Measurements from ENCODE around the gene USF2.
"Not testable (repeated sequence)": the region's sequence is repeated elsewhere in the genome, so short reads cannot be mapped to it uniquely, and the experiment has no call there.

The USF2 gene, protein sequence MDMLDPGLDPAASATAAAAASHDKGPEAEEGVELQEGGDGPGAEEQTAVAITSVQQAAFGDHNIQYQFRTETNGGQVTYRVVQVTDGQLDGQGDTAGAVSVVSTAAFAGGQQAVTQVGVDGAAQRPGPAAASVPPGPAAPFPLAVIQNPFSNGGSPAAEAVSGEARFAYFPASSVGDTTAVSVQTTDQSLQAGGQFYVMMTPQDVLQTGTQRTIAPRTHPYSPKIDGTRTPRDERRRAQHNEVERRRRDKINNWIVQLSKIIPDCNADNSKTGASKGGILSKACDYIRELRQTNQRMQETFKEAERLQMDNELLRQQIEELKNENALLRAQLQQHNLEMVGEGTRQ

GRCh38 chr19:35268536-35269437 lies at the start of gene USF2:
USF2 (plus strand) TSS chr19:35268962; CDS start chr19:35269102, 140 bp downstream.
- H3K4me3 ChIP-seq (ENCODE audit: control insufficient read depth, low read depth, low read length) = peak within 1 kb of the TSS; percentile 86
- no peak for TF ChIP-seq CTCF (conservative IDR thresholded peaks at IDR 0.05; ENCODE audit: control insufficient read depth, insufficient read depth, low read depth, low read length)
- DNase-seq (ENCODE audit: low read depth) = peak; percentile 59

DNA sequence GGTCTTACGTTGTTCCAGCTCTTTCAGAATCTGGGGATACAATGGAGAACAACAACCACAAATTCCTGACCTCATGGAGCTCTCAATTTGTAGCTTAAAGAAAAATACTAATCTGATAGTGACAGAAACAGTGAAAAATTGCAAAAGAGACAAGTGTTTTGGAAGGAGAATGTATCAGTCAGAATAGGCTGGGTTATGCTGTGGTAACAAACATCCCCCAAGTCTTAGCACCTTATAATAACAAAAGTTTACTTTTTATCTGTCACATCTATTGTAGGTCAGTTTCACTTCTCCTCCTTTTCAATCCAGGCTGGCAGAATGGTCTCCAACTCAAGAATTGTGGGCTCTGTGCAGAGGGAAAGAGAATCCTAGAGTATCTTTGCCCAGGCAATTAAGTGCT lies 49.8 kb upstream of the USF2 start:
- no peak for TF ChIP-seq CTCF (conservative IDR thresholded peaks at IDR 0.05; ENCODE audit: control insufficient read depth, insufficient read depth, low read depth, low read length)
- no peak for DNase-seq (ENCODE audit: low read depth)
- H3K4me3 ChIP-seq (ENCODE audit: control insufficient read depth, low read depth, low read length) = no peak overlapping the region

- H3K4me3 ChIP-seq (ENCODE audit: control insufficient read depth, low read depth, low read length) = no peak overlapping the region
- no peak for TF ChIP-seq CTCF (conservative IDR thresholded peaks at IDR 0.05; ENCODE audit: control insufficient read depth, insufficient read depth, low read depth, low read length)
- DNase-seq (ENCODE audit: low read depth) = no peak
Observed at GRCh38 chr19:35220315-35220921, 48.3 kb upstream of the USF2 start.

DNA sequence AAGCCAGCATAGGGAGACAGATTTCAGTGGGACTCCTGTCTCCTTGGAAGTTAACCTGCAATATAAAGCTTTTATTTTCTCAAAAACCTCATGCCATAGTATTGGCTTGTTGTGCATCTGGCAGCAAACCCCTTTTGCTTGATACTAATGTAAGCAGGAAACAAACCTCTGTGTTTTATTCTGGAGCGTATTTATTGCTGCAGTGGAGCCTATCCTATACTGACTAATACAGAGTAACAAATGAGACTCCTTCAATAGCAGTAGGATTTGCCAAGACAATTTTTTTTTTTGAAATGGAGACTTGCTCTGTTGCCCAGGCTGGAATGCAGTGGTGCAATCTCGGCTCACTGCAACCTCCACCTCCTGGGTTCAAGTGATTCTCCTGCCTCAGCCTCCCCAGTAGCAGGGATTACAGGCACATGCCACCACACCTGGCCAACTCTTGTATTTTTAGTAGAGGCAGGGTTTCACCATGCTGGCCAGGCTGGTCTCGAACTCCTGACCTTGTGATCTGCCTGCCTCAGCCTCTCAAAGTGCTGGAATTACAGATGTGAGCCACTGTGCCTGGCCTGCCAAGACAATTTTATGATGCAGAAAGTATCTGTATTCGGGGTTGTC lies 47.7 kb upstream of the USF2 start:
- not testable (repeated sequence) for DNase-seq (ENCODE audit: low read depth); H3K4me3 ChIP-seq (ENCODE audit: control insufficient read depth, low read depth, low read length)

DNA sequence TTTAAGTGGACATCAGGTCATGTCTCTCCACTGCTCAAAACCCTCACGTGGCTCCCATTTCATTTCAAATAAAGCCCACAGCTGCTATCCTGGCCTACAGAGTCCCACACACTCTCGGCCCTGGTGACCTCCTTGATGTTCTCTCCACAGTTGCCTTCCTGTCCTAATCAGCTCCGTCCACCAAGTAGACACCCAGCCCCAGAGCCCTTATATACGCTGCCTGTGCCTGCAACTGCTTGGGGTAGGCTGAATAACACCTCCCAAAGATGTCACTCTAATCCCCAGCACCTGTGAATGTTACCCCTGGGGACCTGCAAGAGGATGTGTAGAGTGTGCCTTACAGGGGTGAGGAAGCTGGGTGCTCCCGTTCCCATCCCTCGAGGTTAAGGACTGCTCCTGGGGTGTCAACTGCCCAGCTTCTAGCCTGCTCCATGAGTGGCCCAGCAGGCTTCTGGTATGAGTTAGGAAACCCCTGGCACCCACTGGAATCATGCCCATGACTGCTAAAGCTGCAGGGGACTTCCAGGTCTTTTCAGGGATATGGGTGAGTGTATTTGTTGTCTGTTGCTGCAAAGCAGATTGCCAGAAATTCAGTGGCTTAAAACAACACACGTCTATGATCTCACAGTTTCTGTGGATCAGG lies 46.3 kb upstream of the USF2 start:
- no peak overlapping the region for H3K4me3 ChIP-seq (ENCODE audit: control insufficient read depth, low read depth, low read length)
- no peak for DNase-seq (ENCODE audit: low read depth)
- no peak for TF ChIP-seq CTCF (conservative IDR thresholded peaks at IDR 0.05; ENCODE audit: control insufficient read depth, insufficient read depth, low read depth, low read length)

DNA sequence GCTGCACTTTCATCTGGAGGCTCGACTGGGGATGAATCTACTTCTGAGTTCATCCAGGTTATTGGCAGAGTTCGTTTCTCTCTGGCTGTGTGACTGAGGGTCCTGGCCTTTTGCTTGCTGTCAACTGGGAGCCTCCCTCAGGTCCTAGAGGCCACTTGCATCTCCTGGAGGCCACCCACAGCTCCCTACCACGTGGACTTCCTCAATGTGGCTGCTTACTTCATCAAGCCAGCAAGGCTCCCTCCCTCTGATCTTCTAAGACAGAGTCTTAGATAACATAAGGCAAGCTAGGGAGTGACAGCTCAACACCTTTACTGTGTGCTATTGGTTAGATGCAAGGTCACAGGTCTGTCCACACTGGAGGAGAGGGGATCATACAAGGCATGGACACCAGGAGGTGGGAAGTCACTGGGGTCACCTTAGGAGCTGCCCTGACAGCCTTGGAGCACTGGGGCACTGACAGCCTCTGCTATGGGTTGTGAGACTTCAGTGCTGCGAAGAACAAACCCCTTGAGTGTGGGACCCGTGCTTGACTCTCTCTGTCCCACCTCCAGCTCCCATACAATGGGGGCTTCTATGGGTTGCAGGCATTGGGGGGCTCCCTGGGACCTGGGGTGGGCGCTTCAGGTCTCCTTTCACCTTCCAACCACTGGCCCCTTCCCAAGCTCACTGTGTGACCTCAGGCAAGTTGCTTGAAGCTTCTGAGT lies 45.5 kb upstream of the USF2 start:
- H3K4me3 ChIP-seq (ENCODE audit: control insufficient read depth, low read depth, low read length) = no peak overlapping the region
- DNase-seq (ENCODE audit: low read depth) = no peak
- no peak for TF ChIP-seq CTCF (conservative IDR thresholded peaks at IDR 0.05; ENCODE audit: control insufficient read depth, insufficient read depth, low read depth, low read length)

Measured in fibroblast of mammary gland (primary cell).